ENCODE results near the gene NUMA1. TPM values are rescaled to one million over a fixed set of nuclear protein-coding genes. Genes with fewer than 3 reads are reported as not detected.

NUMA1 gene
- total and polyA plus RNA-seq, 9 of the 15 experiments (the other 6 are each of a cell fraction or from before 2014, with no cell fraction given): 4.1 to 104 (median 51.2) TPM

GRCh38 chr11:72083414-72083813 lies 3.1 kb upstream of the NUMA1 start:
- Histone ChIP-seq H3K9me3 (replicated peaks; ENCODE audit: control insufficient read depth, insufficient read depth, low read depth, low read length) (no peaks in the 10 kb centered on the region), H3K9me1 (ENCODE audit: control insufficient read depth, insufficient read depth, low read length) (no peaks in the 10 kb centered on the region), H3K4me1 (replicated peaks in 1 of 2; ENCODE audit: control insufficient read depth in 2 of 2, insufficient read depth in 2 of 2, low read length in 2 of 2) (peaks cover 6 to 12% of the 10 kb centered on the region in 2 experiments; a peak in 3 of 5 replicates), H3K9ac (ENCODE audit: insufficient read depth in 1 of 2, low read depth in 2 of 2, low read length in 2 of 2) (no peak overlapping the region), H2AFZ (ENCODE audit: low read depth, low read length) (no peak overlapping the region), H3K4me2 (ENCODE audit: insufficient read depth, low read length) (no peak overlapping the region), H3K36me3 (ENCODE audit: control insufficient read depth, insufficient read depth, low read length) (peaks cover 9% of the 10 kb centered on the region), H3K79me2 (ENCODE audit: control insufficient read depth, insufficient read depth, low read length) (peaks cover 17% of the 10 kb centered on the region), H3K27me3 (ENCODE audit: control insufficient read depth in 2 of 2, insufficient read depth in 2 of 2, low read length in 2 of 2) (no peaks in the 10 kb centered on the region), H3K4me3 (no peak overlapping the region), H3K27ac (ENCODE audit: extremely low read depth, low read depth, low read length) (no peak overlapping the region), H4K20me1 (replicated peaks; ENCODE audit: control insufficient read depth, insufficient read depth, low read length) (peaks cover 4% of the 10 kb centered on the region; the same call in 1 of the 2 replicates)
- ATAC-seq (no peak), FAIRE-seq (no peak), DNase-seq (ENCODE audit: extremely low read depth in 1 of 4, low spot score in 3 of 4) (no peak)
- intact Hi-C loops (cut with micrococcal nuclease) (no loop called here), in situ Hi-C loops (cut with MboI) (no loop called here)
- BruUV-seq (replicated peaks): no TSS peak
- CTCF ChIA-PET (ENCODE audit: low intra/inter-chr PET ratio): no interaction called here
- TF ChIP-seq MXI1 (IDR thresholded peaks at IDR 0.05; ENCODE audit: low read depth, low read length) (no peak), TAF9B (IDR thresholded peaks at IDR 0.05; ENCODE audit: partially characterized antibody) (no peak), THRA (IDR thresholded peaks at IDR 0.05) (no peak), TFAM (CRISPR knock-in tag; conservative IDR thresholded peaks at IDR 0.05) (no peak), SPI1 (IDR thresholded peaks at IDR 0.05; ENCODE audit: borderline replicate concordance, low read depth, low read length) (no peak), ZBED1 (IDR thresholded peaks at IDR 0.05) (no peak), FOXJ2 (tag; IDR thresholded peaks at IDR 0.05) (peak; percentile 63; the same call in 1 of the 2 replicates), NCOA4 (IDR thresholded peaks at IDR 0.05; ENCODE audit: partially characterized antibody) (no peak), RFX1 (IDR thresholded peaks at IDR 0.05) (peak; percentile 35; the same call in 1 of the 2 replicates), ETV1 (tag; conservative IDR thresholded peaks at IDR 0.05; ENCODE audit: low read depth) (no peak)
- WGBS (ENCODE audit: insufficient coverage, low coverage, missing lambda C conversion rate): 8% methylated on average over 2 of the region's 2 CpGs
- POLR2A ChIA-PET: interaction anchor here (3.2 kb wide), 1 partner anchor 11 kb away, joined by 12 read pairs; no protein-coding TSS in a partner anchor

Data from K562 (cell line).